Hippocampal formation (tissue), 2 donors: ENCODE measurements around the gene ATAD3B.

Experiments used
- DNase-seq, 2 donors: peaks; one replicate each; lab custom pipeline; 2025; lab: John Stamatoyannopoulos, UW

ATAD3B gene

GRCh38 chr1:1535201-1536018 is 63.8 kb downstream of the ATAD3B start:
- no peak for DNase-seq

GRCh38 chr1:1536019-1536937 is 64.7 kb downstream of the ATAD3B start:
- no peak for DNase-seq

- no peak for DNase-seq
Observed at GRCh38 chr1:1536938-1537546, 65.5 kb downstream of the ATAD3B start.

- DNase-seq = no peak
Observed at GRCh38 chr1:1537626-1538250, 66.2 kb downstream of the ATAD3B start.

- no peak for DNase-seq
Observed at GRCh38 chr1:1538334-1538733, 66.8 kb downstream of the ATAD3B start.

GRCh38 chr1:1538989-1539309 is 67.4 kb downstream of the ATAD3B start:
- no peak for DNase-seq

GRCh38 chr1:1539310-1540089 is 67.9 kb downstream of the ATAD3B start:
- DNase-seq = no peak

- DNase-seq = peak; percentile 41 to 64
Observed at GRCh38 chr1:1540090-1540817, 68.7 kb downstream of the ATAD3B start, which contains the start of gene TMEM240. Gene TMEM240, minus strand, starts transcription at chr1:1540624. Its CDS starts 278 bp downstream, at chr1:1540346.

GRCh38 chr1:1540818-1541628 is 69.5 kb downstream of the ATAD3B start:
- no peak for DNase-seq

GRCh38 chr1:1541956-1542765 is 70.6 kb downstream of the ATAD3B start:
- DNase-seq = no peak

- no peak for DNase-seq
Observed at GRCh38 chr1:1542766-1543705, 71.5 kb downstream of the ATAD3B start.

GRCh38 chr1:1543706-1544099 is 72.1 kb downstream of the ATAD3B start:
- no peak for DNase-seq

- DNase-seq = no peak
Observed at GRCh38 chr1:1544544-1544943, 73.0 kb downstream of the ATAD3B start.
